PFSK-1 (cell line): ENCODE measurements around the gene PTP4A2.

Source experiments
- FOXP2 ChIP-seq: optimal IDR thresholded peaks from 2 replicates; pipeline ENCODE3; 2011; ENCODE audit warnings: borderline replicate concordance, control low read depth, inconsistent platforms; ENCODE audit not compliant: insufficient read depth; ENCODE audit errors: extremely low read length, extremely low read depth
- POLR2AphosphoS5 ChIP-seq: IDR thresholded peaks from 2 replicates; pipeline ENCODE4 v1.6.1; 2012; ENCODE audit warnings: low read depth, mild to moderate bottlenecking, control low read depth, low read length, moderate library complexity
- REST ChIP-seq, 2 experiments: IDR thresholded peaks; 2 replicates each; pipeline versions ENCODE4 v1.6.1 to v1.8.0; 2011 to 2012; ENCODE audit warnings: low read depth in 2 of 2, low read length in 2 of 2, control low read depth in 1 of 2, inconsistent platforms in 1 of 2, mild to moderate bottlenecking in 1 of 2, moderate library complexity in 1 of 2; ENCODE audit not compliant: insufficient read depth in 1 of 2
- TAF1 ChIP-seq: IDR thresholded peaks from 2 replicates; pipeline ENCODE4 v1.6.1; 2012; ENCODE audit warnings: low read length, control low read depth, borderline replicate concordance; ENCODE audit not compliant: insufficient read depth

- TF ChIP-seq POLR2AphosphoS5 (no peak), TAF1 (no peak), REST (IDR thresholded peaks at IDR 0.05; ENCODE audit: insufficient read depth in 1 of 2, low read depth in 2 of 2, low read length in 2 of 2) (no peak), FOXP2 (no peak)
Observed at GRCh38 chr1:31867546-31867945, 70.6 kb downstream of the PTP4A2 start.
